Natural killer cell (primary cell): ENCODE results near the gene CEP170. TPM values are rescaled to one million over a fixed set of nuclear protein-coding genes. Genes with fewer than 3 reads are reported as not detected.

ENCODE experiments used
- ATAC-seq, 3 donors: fragments of 150-1000 bp in 2 of 3; fragments of 200-7000 bp in 1 of 3; cut with Tn5 transposase; 1 replicate in 1 of 3; 2 replicates in 2 of 3; pipeline ENCODE4 v1.10.0; 2021; ENCODE audit warnings: mild to moderate bottlenecking in 2 of 3, moderate library complexity in 2 of 3
- DNase-seq, 2 donors: peaks; one replicate each; pipeline versions ENCODE4 v3.0.0 to v3.0.0-alpha.2; 2013 to 2021; ENCODE audit warnings: mixed read lengths in 1 of 2
- H3K27ac ChIP-seq: one replicate; pipeline ENCODE4 v1.5.1; 2013; ENCODE audit warnings: mild to moderate bottlenecking, low read length
- H3K27me3 ChIP-seq: one replicate; pipeline ENCODE4 v1.6.1; 2013; ENCODE audit warnings: low read length; ENCODE audit not compliant: control insufficient read depth, insufficient read depth
- H3K36me3 ChIP-seq: one replicate; pipeline ENCODE4 v1.6.1; 2013; ENCODE audit warnings: low read length; ENCODE audit not compliant: control insufficient read depth, insufficient read depth
- H3K4me1 ChIP-seq: one replicate; pipeline ENCODE4 v1.6.1; 2013; ENCODE audit warnings: low read length; ENCODE audit not compliant: control insufficient read depth, insufficient read depth
- H3K4me3 ChIP-seq: one replicate; pipeline ENCODE4 v1.5.1; 2013; ENCODE audit warnings: low read length
- H3K9me3 ChIP-seq: one replicate; pipeline ENCODE4 v1.6.1; 2013; ENCODE audit warnings: low read length; ENCODE audit not compliant: control insufficient read depth, insufficient read depth
- H3K27ac Mint-ChIP-seq, 2 donors: one replicate each; pipeline ENCODE4 v1.8.0; 2022; ENCODE audit warnings: mild to moderate bottlenecking in 2 of 2, mixed read lengths in 2 of 2, moderate library complexity in 1 of 2
- H3K27me3 Mint-ChIP-seq, 2 donors: one replicate each; pipeline ENCODE4 v1.8.0; 2022; ENCODE audit warnings: low read depth in 2 of 2, mixed read lengths in 2 of 2
- H3K36me3 Mint-ChIP-seq: one replicate; pipeline ENCODE4 v1.8.0; 2022; ENCODE audit warnings: mixed read lengths
- H3K4me1 Mint-ChIP-seq, 2 donors: one replicate each; pipeline ENCODE4 v1.8.0; 2022; ENCODE audit warnings: mixed read lengths in 2 of 2
- H3K4me3 Mint-ChIP-seq: one replicate; pipeline ENCODE4 v1.8.0; 2022; ENCODE audit warnings: mild to moderate bottlenecking, moderate library complexity, mixed read lengths
- H3K9me3 Mint-ChIP-seq, 2 donors: one replicate each; pipeline ENCODE4 v1.8.0; 2022; ENCODE audit warnings: mixed read lengths in 2 of 2
- WGBS: methylation state at CpG from one replicate; pipeline ENCODE4 v1.1.7; 2013; ENCODE audit warnings: missing lambda C conversion rate; ENCODE audit not compliant: insufficient coverage; 5-methylcytosine and 5-hydroxymethylcytosine counted together
- intact Hi-C: fragments of 100-400 bp; cut with micrococcal nuclease; formaldehyde crosslinking; loops from one replicate; pipeline ENCODE4 v1.14.2; 2022
- total RNA-seq, 4 donors: library from RNA; stranded (reverse); fragments of 120-200 nt in 1 of 4; gene quantifications; one replicate each; pipeline versions ENCODE4 v1.2.3 to v1.2.4, GENCODE V29; 2013 to 2022
- TF ChIP-seq, protein P1 (sequence below): fragments of 200-600 bp; IDR thresholded peaks from one replicate; pipeline ENCODE4 v1.8.0; 2022; ENCODE audit warnings: antibody characterized with exemption

CEP170 gene
- total RNA-seq, 3 donors from 2014 or later (not counting 1 experiment from before 2014, with no cell fraction given): 13.5 to 22.7 (median 19.1) TPM

DNA sequence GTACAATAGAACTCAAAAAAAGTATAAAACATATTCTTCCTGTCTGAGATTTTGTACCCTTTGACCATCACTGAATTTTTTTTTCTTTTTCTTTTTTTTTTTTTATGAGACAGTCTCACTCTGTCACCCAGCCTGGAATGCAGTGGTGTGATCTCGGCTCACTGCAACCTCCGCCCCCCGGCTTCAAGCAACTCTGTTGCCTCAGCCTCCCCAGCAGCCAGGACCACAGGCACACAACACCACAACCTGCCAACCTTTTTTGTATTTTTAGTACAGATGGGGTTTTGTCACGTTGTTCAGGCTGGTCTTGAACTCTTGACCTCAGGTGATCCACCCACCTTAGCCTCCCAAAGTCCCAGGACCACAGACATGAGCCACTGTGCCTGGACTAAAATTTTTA is 11.2 kb upstream of the CEP170 start:
- H3K4me1 ChIP-seq: peaks cover 19% of the 10 kb centered on the region
- H3K4me3 ChIP-seq: no peak overlapping the region
- H3K36me3 ChIP-seq: no peaks in the 10 kb centered on the region
- Mint-ChIP-seq H3K27me3 (no peaks in the 10 kb centered on the region), H3K27ac (no peak overlapping the region), H3K36me3 (no peaks in the 10 kb centered on the region), H3K4me1 (peaks cover 6 to 17% of the 10 kb centered on the region in 2 donors), H3K4me3 (no peak overlapping the region), H3K9me3 (no peaks in the 10 kb centered on the region)
- intact Hi-C loops: no loop called here
- no peaks in the 10 kb centered on the region for H3K27me3 ChIP-seq
- no peaks in the 10 kb centered on the region for H3K9me3 ChIP-seq
- ATAC-seq (no peak), DNase-seq (no peak)
- no peak overlapping the region for H3K27ac ChIP-seq
- TF ChIP-seq, protein P1, sequence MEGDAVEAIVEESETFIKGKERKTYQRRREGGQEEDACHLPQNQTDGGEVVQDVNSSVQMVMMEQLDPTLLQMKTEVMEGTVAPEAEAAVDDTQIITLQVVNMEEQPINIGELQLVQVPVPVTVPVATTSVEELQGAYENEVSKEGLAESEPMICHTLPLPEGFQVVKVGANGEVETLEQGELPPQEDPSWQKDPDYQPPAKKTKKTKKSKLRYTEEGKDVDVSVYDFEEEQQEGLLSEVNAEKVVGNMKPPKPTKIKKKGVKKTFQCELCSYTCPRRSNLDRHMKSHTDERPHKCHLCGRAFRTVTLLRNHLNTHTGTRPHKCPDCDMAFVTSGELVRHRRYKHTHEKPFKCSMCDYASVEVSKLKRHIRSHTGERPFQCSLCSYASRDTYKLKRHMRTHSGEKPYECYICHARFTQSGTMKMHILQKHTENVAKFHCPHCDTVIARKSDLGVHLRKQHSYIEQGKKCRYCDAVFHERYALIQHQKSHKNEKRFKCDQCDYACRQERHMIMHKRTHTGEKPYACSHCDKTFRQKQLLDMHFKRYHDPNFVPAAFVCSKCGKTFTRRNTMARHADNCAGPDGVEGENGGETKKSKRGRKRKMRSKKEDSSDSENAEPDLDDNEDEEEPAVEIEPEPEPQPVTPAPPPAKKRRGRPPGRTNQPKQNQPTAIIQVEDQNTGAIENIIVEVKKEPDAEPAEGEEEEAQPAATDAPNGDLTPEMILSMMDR: no peak
- WGBS: 93% methylated on average over 4 of the region's 4 CpGs

DNA sequence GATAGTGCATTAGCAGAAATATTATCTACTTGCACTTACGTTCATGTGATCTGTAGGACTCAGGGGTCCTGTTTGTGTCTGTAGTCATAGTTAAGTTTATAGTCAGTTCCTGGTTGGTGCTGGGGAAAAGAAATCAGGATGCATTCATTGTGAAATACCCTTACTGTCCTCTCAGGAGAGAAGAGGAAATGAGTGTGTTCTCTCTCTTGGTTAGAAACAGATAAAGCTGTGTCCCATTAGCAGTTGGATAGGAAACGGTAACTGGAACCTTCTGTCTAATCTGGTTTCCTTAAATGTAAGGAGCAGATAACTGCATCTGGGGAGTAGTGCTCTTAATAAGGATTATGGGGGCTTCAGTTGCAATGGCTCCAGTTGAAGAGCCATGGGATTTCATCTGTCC is 9.6 kb upstream of the CEP170 start:
- TF ChIP-seq, protein P1: no peak
- WGBS: 60% methylated on average over 2 of the region's 2 CpGs
- Histone ChIP-seq H3K9me3 (no peaks in the 10 kb centered on the region), H3K27me3 (no peaks in the 10 kb centered on the region), H3K4me1 (peaks cover 19% of the 10 kb centered on the region), H3K36me3 (no peaks in the 10 kb centered on the region), H3K4me3 (no peak overlapping the region), H3K27ac (no peak overlapping the region)
- Mint-ChIP-seq H3K27me3 (no peaks in the 10 kb centered on the region), H3K9me3 (no peaks in the 10 kb centered on the region), H3K36me3 (no peaks in the 10 kb centered on the region), H3K4me3 (no peak overlapping the region), H3K27ac (no peak overlapping the region), H3K4me1 (peaks cover 6 to 21% of the 10 kb centered on the region in 2 donors)
- ATAC-seq: no peak
- no peak for DNase-seq
- intact Hi-C loops: no loop called here

DNA sequence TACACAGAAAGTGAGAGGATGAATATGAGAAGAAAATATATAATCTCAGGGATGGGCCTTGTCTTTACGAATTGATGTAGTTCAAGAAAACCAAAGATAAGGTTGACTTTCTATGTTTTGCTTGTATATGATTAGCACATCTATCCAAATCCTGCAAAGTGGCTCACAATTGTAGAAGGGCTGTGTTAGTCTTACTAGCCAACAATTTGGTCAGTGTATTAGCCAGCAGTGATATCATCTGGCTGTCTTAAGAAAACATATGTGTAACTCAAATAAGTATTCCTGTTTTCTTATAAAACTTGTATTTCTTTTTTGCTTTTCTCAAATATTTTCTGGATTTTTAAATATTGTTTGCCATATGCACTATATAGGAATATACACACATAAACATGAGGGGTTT is 6.3 kb upstream of the CEP170 start:
- intact Hi-C loops: no loop called here
- DNase-seq (no peak), ATAC-seq (no peak)
- no peaks in the 10 kb centered on the region for H3K27me3 Mint-ChIP-seq
- TF ChIP-seq, protein P1: no peak
- H3K36me3 Mint-ChIP-seq: no peaks in the 10 kb centered on the region
- no peaks in the 10 kb centered on the region for H3K9me3 Mint-ChIP-seq
- H3K4me1 Mint-ChIP-seq: peaks cover 0 to 17% of the 10 kb centered on the region in 2 donors
- Histone ChIP-seq H3K36me3 (no peaks in the 10 kb centered on the region), H3K4me1 (peaks cover 6% of the 10 kb centered on the region), H3K9me3 (no peaks in the 10 kb centered on the region), H3K27ac (no peak overlapping the region), H3K4me3 (no peak overlapping the region), H3K27me3 (no peaks in the 10 kb centered on the region)
- H3K27ac Mint-ChIP-seq: peak overlapping the region in 1 of 2 donors; percentile 1
- H3K4me3 Mint-ChIP-seq: no peak overlapping the region
- 91% methylated on average over 1 of the region's 1 CpG for WGBS

DNA sequence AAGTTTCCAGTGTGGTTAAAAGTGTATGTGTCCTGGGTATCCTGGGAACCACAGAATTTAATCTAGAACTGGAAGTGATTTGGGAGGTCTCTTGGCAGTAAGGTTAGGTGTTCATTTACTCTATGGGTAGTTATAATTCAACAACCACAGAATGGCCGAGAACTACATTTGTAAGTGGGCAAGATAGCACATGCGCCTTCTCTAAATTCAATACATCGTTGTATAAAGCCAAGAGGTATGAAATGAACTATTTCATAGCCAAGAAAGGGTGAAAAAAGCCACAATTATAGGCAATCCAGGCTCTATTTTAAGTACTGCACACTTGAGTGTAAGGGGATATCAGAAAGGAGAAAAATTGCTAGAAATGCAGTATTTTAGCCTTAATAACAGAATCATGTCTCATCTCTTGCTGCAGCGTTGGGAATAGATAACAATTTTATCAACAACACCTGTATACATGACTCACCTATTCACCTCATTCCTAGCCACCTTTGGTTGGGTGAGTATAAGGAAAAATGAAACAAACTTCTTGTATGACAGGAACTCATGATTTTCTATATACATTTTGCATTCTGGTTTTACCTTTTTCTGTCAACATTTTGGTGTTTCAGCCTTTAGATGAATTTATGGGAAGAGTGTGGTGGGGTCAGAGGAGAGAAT is 5.3 kb upstream of the CEP170 start:
- Mint-ChIP-seq H3K4me3 (no peak overlapping the region), H3K27ac (no peak overlapping the region), H3K27me3 (no peaks in the 10 kb centered on the region), H3K9me3 (no peaks in the 10 kb centered on the region), H3K36me3 (no peaks in the 10 kb centered on the region), H3K4me1 (peaks cover 4 to 28% of the 10 kb centered on the region in 2 donors)
- no CpG with 5 or more reads among the region's 4 CpGs for WGBS
- Histone ChIP-seq H3K27ac (no peak overlapping the region), H3K4me3 (no peak overlapping the region), H3K4me1 (peaks cover 10% of the 10 kb centered on the region), H3K9me3 (no peaks in the 10 kb centered on the region), H3K36me3 (no peaks in the 10 kb centered on the region), H3K27me3 (no peaks in the 10 kb centered on the region)
- DNase-seq: no peak
- TF ChIP-seq, protein P1: no peak
- intact Hi-C loops: no loop called here
- no peak for ATAC-seq
